GM06990 (cell line): ENCODE results near the gene LAMA3.

Experiments
- DNase-seq: peaks from one replicate; pipeline ENCODE4 v3.0.0-alpha.2; 2011; ENCODE audit not compliant: insufficient read length; ENCODE audit errors: extremely low read depth
- H3K27me3 ChIP-seq: replicated peaks from 2 replicates; pipeline ENCODE4 v1.6.0; 2011; ENCODE audit warnings: low read length; ENCODE audit not compliant: control insufficient read depth, insufficient read depth
- H3K36me3 ChIP-seq: 2 replicates; pipeline ENCODE4 v1.5.1; 2011; ENCODE audit warnings: low read length; ENCODE audit not compliant: control insufficient read depth, insufficient read depth
- H3K4me3 ChIP-seq: replicated peaks from 2 replicates; pipeline ENCODE4 v1.5.1; 2011; ENCODE audit warnings: low read depth, mild to moderate bottlenecking, control low read depth, low read length
- CTCF ChIP-seq: IDR thresholded peaks from 2 replicates; pipeline ENCODE4 v1.5.1; 2011; ENCODE audit warnings: low read length, control low read depth, mild to moderate bottlenecking, inconsistent platforms; ENCODE audit not compliant: insufficient read depth, poor library complexity, severe bottlenecking

The LAMA3 gene

DNA sequence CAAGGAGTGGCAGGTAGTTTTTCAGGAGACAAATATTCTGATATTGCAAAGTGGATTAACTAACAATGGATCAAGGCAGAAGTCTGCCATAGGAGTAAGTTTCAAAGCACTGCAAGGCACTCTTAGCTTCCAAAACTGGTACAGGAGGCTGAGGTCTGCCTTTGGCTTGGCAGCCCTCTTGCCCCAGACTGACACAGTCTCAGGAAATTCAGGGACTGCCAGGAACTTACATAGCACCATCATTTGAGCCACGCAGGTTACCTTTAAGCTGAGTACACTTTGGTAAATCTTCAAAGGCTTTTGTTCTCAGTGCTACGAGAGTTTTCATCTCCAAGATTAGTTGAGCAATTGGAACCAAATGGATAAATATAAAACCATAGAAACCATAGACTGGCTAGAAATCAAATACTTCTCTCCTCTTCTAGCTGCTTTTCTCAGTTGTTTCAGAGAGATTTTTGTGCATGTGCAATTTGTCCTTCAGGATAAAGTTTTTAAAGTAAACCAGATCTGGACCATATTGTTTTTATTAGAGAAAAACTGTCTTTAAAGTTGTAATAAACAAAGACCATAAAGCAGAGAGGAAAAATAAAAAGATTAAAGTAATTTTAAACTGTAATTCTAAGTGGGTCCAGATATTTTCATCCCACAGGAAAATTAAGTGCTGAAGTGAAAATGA, 45.3 kb upstream of the LAMA3 start:
- TF ChIP-seq CTCF, result no peak
- H3K36me3 ChIP-seq, result no peaks in the 10 kb centered on the region
- no peaks in the 10 kb centered on the region for H3K27me3 ChIP-seq
- DNase-seq, result no peak
- no peak overlapping the region for H3K4me3 ChIP-seq

DNA sequence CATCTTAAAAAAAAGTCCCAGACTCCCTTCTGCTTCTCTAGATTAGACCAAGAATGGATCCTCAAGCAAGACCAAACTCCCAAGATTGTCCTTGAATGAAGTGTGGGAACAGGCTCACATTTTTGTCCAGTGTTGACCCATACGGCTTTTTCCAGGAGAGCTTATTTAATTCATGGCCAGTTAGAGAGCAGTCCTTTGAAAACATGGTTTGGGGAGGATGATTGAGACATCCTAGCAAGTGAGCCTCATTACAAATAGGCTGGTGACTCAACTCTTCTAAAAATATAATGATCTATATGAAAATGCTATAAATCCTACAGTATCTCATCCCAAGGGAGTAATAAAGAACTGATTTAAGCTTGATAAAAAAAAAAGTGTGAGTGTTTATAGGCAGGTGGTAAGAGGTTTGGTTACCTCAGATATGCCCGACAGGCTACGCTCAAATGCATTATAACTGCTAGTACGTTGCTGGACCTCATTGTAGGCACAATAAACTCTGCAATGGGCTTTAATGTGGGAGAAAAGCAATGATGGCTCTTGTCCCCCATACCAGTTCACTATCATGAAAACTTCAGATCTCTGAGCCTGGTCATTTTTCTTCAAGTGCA, 43.6 kb upstream of the LAMA3 start:
- H3K27me3 ChIP-seq, result no peaks in the 10 kb centered on the region
- no peak overlapping the region for H3K4me3 ChIP-seq
- no peak for DNase-seq
- no peak for TF ChIP-seq CTCF
- H3K36me3 ChIP-seq, result no peaks in the 10 kb centered on the region

DNA sequence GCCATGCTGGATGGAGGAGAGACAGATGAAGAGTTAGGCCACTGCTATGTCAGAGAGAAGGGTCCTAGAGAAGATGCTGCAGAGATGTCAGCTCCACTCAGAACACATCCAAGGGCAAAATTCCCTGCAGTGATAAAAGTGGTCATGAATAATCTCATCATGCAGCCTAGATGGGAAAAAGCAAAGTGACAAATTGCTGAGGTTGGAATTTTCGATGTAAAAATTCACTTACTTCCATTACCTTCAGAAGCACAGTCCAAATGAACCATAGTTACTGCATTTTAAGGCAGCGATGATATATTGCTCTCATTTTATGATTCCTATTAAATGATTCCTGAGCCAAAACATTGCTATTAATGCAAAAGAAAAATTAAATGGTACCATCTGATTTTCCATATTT, 43.0 kb upstream of the LAMA3 start:
- no peak for TF ChIP-seq CTCF
- DNase-seq, result no peak
- no peak overlapping the region for H3K4me3 ChIP-seq
- no peaks in the 10 kb centered on the region for H3K36me3 ChIP-seq
- H3K27me3 ChIP-seq, result no peaks in the 10 kb centered on the region

DNA sequence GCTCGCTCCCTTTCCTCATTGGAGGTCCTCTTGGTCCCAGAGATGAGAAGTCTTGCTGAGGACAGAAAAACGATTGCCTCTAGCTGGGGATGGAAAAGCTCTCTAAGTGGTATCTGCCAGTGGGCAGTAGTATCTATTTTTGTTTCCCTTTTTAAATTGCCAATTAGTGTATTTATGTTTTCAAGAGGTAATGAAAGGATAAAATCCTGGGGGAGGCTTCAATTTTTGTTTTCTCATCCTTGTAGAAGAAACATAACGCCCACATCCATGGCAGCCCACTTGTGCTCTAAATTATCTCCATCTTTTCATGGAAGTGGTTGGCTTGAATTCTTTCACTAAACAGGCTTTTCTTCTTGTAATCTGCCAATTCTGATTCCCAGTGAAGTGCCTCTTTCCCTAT, 40.8 kb upstream of the LAMA3 start:
- no peak overlapping the region for H3K4me3 ChIP-seq
- TF ChIP-seq CTCF, result no peak
- no peaks in the 10 kb centered on the region for H3K27me3 ChIP-seq
- no peak for DNase-seq
- H3K36me3 ChIP-seq, result no peaks in the 10 kb centered on the region

GRCh38 chr18:23648940-23649607, 40.2 kb upstream of the LAMA3 start:
- no peak for TF ChIP-seq CTCF
- H3K4me3 ChIP-seq, result no peak overlapping the region
- no peak for DNase-seq
- no peaks in the 10 kb centered on the region for H3K27me3 ChIP-seq
- H3K36me3 ChIP-seq, result no peaks in the 10 kb centered on the region
